ENCODE data around the gene PLPPR3.

DNA sequence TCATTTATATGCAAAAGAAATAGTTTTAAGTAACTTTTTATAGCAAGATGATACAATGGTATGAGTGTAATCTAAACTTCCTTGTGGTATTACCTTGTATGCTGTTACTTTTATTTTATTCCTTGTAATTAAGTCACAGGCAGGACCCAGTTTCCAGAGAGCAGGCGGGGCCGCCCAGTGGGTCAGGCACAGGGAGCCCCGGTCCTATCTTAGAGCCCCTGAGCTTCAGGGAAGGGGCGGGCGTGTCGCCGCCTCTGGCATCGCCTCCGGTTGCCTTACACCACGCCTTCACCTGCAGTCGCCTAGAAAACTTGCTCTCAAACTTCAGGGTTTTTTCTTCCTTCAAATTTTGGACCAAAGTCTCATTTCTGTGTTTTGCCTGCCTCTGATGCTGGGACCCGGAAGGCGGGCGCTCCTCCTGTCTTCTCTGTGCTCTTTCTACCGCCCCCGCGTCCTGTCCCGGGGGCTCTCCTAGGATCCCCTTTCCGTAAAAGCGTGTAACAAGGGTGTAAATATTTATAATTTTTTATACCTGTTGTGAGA, 10.2 kb downstream of the PLPPR3 start:
- TF ChIP-seq, protein P1, sequence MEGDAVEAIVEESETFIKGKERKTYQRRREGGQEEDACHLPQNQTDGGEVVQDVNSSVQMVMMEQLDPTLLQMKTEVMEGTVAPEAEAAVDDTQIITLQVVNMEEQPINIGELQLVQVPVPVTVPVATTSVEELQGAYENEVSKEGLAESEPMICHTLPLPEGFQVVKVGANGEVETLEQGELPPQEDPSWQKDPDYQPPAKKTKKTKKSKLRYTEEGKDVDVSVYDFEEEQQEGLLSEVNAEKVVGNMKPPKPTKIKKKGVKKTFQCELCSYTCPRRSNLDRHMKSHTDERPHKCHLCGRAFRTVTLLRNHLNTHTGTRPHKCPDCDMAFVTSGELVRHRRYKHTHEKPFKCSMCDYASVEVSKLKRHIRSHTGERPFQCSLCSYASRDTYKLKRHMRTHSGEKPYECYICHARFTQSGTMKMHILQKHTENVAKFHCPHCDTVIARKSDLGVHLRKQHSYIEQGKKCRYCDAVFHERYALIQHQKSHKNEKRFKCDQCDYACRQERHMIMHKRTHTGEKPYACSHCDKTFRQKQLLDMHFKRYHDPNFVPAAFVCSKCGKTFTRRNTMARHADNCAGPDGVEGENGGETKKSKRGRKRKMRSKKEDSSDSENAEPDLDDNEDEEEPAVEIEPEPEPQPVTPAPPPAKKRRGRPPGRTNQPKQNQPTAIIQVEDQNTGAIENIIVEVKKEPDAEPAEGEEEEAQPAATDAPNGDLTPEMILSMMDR (IDR thresholded peaks at IDR 0.05; ENCODE audit: insufficient read depth, low read length): no peak
- TF ChIP-seq POLR2AphosphoS5 (IDR thresholded peaks at IDR 0.05; ENCODE audit: low read depth): no peak
- no peak for TF ChIP-seq SPI1 (IDR thresholded peaks at IDR 0.05; ENCODE audit: borderline replicate concordance, low read depth)
- TF ChIP-seq, protein P2, sequence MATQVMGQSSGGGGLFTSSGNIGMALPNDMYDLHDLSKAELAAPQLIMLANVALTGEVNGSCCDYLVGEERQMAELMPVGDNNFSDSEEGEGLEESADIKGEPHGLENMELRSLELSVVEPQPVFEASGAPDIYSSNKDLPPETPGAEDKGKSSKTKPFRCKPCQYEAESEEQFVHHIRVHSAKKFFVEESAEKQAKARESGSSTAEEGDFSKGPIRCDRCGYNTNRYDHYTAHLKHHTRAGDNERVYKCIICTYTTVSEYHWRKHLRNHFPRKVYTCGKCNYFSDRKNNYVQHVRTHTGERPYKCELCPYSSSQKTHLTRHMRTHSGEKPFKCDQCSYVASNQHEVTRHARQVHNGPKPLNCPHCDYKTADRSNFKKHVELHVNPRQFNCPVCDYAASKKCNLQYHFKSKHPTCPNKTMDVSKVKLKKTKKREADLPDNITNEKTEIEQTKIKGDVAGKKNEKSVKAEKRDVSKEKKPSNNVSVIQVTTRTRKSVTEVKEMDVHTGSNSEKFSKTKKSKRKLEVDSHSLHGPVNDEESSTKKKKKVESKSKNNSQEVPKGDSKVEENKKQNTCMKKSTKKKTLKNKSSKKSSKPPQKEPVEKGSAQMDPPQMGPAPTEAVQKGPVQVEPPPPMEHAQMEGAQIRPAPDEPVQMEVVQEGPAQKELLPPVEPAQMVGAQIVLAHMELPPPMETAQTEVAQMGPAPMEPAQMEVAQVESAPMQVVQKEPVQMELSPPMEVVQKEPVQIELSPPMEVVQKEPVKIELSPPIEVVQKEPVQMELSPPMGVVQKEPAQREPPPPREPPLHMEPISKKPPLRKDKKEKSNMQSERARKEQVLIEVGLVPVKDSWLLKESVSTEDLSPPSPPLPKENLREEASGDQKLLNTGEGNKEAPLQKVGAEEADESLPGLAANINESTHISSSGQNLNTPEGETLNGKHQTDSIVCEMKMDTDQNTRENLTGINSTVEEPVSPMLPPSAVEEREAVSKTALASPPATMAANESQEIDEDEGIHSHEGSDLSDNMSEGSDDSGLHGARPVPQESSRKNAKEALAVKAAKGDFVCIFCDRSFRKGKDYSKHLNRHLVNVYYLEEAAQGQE (IDR thresholded peaks at IDR 0.05; ENCODE audit: insufficient replicate concordance, low read depth): no peak
